Spleen (tissue), 7 donors: ENCODE results near the gene SNRPF.

Source experiments
- CTCF ChIP-seq, 11 experiments: fragments of 200-600 bp in 7 of 11; fragments of 450-650 bp in 4 of 11; sonication (generic) in 4 of 11; IDR thresholded peaks in 8 of 11; conservative IDR thresholded peaks in 3 of 11; 1 replicate in 7 of 11; 2 replicates in 4 of 11; pipeline versions ENCODE4 v1.4.0 to v1.8.0; 2016 to 2021; ENCODE audit warnings: antibody characterized with exemption in 11 of 11, inconsistent platforms in 4 of 11, mild to moderate bottlenecking in 1 of 11
- POLR2A ChIP-seq, 3 donors: fragments of 450-650 bp; IDR thresholded peaks; one replicate each; pipeline ENCODE4 v1.5.1; 2017; ENCODE audit warnings: antibody characterized with exemption in 3 of 3, mild to moderate bottlenecking in 1 of 3
- POLR2AphosphoS5 ChIP-seq, 3 donors: sonication (generic); formaldehyde crosslinking; IDR thresholded peaks; one replicate each; pipeline ENCODE4 v1.5.1; 2017; ENCODE audit warnings: antibody characterized with exemption in 3 of 3
- donor health status: DM: no; HTN: no; CAD: no; lungs with moderate emphysema.
- donor health status: DM: no; HTN: no; CAD: no.
- donor health status: DM: no; HTN: no; CAD: no.

- no peak for TF ChIP-seq CTCF (IDR thresholded peaks at IDR 0.05 in 8 of 11, conservative IDR thresholded peaks at IDR 0.05 in 3 of 11)
- TF ChIP-seq POLR2AphosphoS5 (IDR thresholded peaks at IDR 0.05) = no peak
- TF ChIP-seq POLR2A (IDR thresholded peaks at IDR 0.05) = no peak
These were observed 22.1 kb downstream of the SNRPF start for GRCh38 chr12:95880895-95881294.
